Panc1 (cell line): ENCODE results near the gene TRIM36. TPM values are rescaled to one million over a fixed set of nuclear protein-coding genes. Genes with fewer than 3 reads are reported as not detected.

Experiments
- ATAC-seq: fragments of 200-7000 bp; cut with Tn5 transposase; 2 replicates; pipeline ENCODE4 v1.9.1; 2020; ENCODE audit warnings: mild to moderate bottlenecking, moderate library complexity
- BruUV-seq: library from RNA; stranded (reverse); fragments of 400-500 nt; replicated peaks from 2 replicates; lab custom pipeline; 2021; lab: Mats Ljungman, UMichigan
- CTCF ChIA-PET: fragments of 300-600 bp; sonication (Branson Sonifier 250); formaldehyde crosslinking; loops from one replicate; lab custom pipeline; 2022; ENCODE audit warnings: antibody characterized with exemption; lab: Charles Lee
- POLR2A ChIA-PET: fragments of 300-600 bp; sonication (Branson Sonifier 250); formaldehyde crosslinking; loops from one replicate; lab custom pipeline; 2022; ENCODE audit warnings: antibody characterized with exemption; lab: Charles Lee
- DNase-seq: peaks from one replicate; pipeline ENCODE4 v3.0.0-alpha.2; 2010; ENCODE audit warnings: low read depth, low spot score
- H3K27ac ChIP-seq: 2 replicates; pipeline ENCODE4 v1.5.1; 2011; ENCODE audit warnings: mild to moderate bottlenecking, low read length, inconsistent platforms
- H3K27me3 ChIP-seq: fragments of 200-500 bp; sonication (Bioruptor generic); 2 replicates; pipeline ENCODE4 v1.6.0; 2014; ENCODE audit warnings: low read length, inconsistent platforms; ENCODE audit not compliant: control insufficient read depth, insufficient read depth
- H3K36me3 ChIP-seq: fragments of 200-500 bp; sonication (Bioruptor generic); 2 replicates; pipeline ENCODE4 v1.5.1; 2014; ENCODE audit warnings: inconsistent platforms, mild to moderate bottlenecking, low read length, moderate library complexity; ENCODE audit not compliant: control insufficient read depth, insufficient read depth
- H3K4me1 ChIP-seq: 2 replicates; pipeline ENCODE4 v1.5.1; 2011; ENCODE audit warnings: inconsistent platforms, mild to moderate bottlenecking, low read length, moderate library complexity; ENCODE audit not compliant: control insufficient read depth, insufficient read depth
- H3K4me3 ChIP-seq, 2 experiments: 2 replicates each; pipeline ENCODE4 v1.5.1; 2011 to 2012; ENCODE audit warnings: low read depth in 2 of 2, low read length in 2 of 2, mild to moderate bottlenecking in 2 of 2, inconsistent platforms in 1 of 2, moderate library complexity in 1 of 2
- H3K9me3 ChIP-seq: fragments of 200-500 bp; sonication (Bioruptor generic); 2 replicates; pipeline ENCODE4 v1.5.1; 2014; ENCODE audit warnings: low read depth, mild to moderate bottlenecking, inconsistent platforms, low read length, moderate library complexity; ENCODE audit not compliant: control insufficient read depth, insufficient read depth
- CTCF ChIP-seq: fragments of 450-650 bp; IDR thresholded peaks from 2 replicates; pipeline ENCODE4 v1.5.1; 2017; ENCODE audit warnings: mild to moderate bottlenecking
- POLR2AphosphoS5 ChIP-seq: IDR thresholded peaks from 2 replicates; pipeline ENCODE4 v1.6.1; 2012; ENCODE audit warnings: mild to moderate bottlenecking, low read depth, low read length, moderate library complexity
- SIN3A ChIP-seq: IDR thresholded peaks from 2 replicates; pipeline ENCODE4 v1.6.1; 2012; ENCODE audit warnings: low read depth, mild to moderate bottlenecking, low read length, moderate library complexity, borderline replicate concordance; ENCODE audit not compliant: insufficient read depth
- TCF7L2 ChIP-seq: IDR thresholded peaks from 2 replicates; pipeline ENCODE4 v1.6.1; 2011; ENCODE audit warnings: mild to moderate bottlenecking, low read depth, low read length, inconsistent platforms
- in situ Hi-C: cut with HindIII; loops from 2 replicates; pipeline ENCODE4 v1.10.0; 2016; ENCODE audit warnings: low sequenced_read_pairs, low pct_unique_long_range_greater_than_20kb
- intact Hi-C: fragments of 100-400 bp; cut with micrococcal nuclease; formaldehyde crosslinking; loops from one replicate; pipeline ENCODE4 v1.10.0; 2022; ENCODE audit not compliant: unreplicated experiment
- total RNA-seq: library from RNA; stranded (reverse); gene quantifications from one replicate; pipeline ENCODE4 v1.2.1, GENCODE V29; 2021; ENCODE audit not compliant: unreplicated experiment
- TF ChIP-seq, protein P1 (sequence below), 2 experiments: IDR thresholded peaks; 2 replicates each; pipeline ENCODE4 v1.6.1; 2011 to 2012; ENCODE audit warnings: low read depth in 2 of 2, control low read depth in 1 of 2, low read length in 1 of 2, mild to moderate bottlenecking in 1 of 2, moderate library complexity in 1 of 2; ENCODE audit not compliant: insufficient read depth in 1 of 2

TRIM36 gene
- total RNA-seq, 1 experiment from 2014 or later = 1.6 TPM

GRCh38 chr5:115151208-115151805 is 18.4 kb downstream of the TRIM36 start:
- no peak for DNase-seq
- CTCF ChIA-PET = no interaction called here

GRCh38 chr5:115150512-115150911 is 19.2 kb downstream of the TRIM36 start:
- no peak overlapping the region for H3K27ac ChIP-seq
- POLR2A ChIA-PET = no interaction called here
- no peaks in the 10 kb centered on the region for H3K4me1 ChIP-seq
- ATAC-seq (no peak), DNase-seq (no peak)
- H3K9me3 ChIP-seq = no peaks in the 10 kb centered on the region
- no peaks in the 10 kb centered on the region for H3K36me3 ChIP-seq
- TF ChIP-seq POLR2AphosphoS5 (no peak), TCF7L2 (no peak), SIN3A (no peak), CTCF (no peak)
- TF ChIP-seq, protein P1, sequence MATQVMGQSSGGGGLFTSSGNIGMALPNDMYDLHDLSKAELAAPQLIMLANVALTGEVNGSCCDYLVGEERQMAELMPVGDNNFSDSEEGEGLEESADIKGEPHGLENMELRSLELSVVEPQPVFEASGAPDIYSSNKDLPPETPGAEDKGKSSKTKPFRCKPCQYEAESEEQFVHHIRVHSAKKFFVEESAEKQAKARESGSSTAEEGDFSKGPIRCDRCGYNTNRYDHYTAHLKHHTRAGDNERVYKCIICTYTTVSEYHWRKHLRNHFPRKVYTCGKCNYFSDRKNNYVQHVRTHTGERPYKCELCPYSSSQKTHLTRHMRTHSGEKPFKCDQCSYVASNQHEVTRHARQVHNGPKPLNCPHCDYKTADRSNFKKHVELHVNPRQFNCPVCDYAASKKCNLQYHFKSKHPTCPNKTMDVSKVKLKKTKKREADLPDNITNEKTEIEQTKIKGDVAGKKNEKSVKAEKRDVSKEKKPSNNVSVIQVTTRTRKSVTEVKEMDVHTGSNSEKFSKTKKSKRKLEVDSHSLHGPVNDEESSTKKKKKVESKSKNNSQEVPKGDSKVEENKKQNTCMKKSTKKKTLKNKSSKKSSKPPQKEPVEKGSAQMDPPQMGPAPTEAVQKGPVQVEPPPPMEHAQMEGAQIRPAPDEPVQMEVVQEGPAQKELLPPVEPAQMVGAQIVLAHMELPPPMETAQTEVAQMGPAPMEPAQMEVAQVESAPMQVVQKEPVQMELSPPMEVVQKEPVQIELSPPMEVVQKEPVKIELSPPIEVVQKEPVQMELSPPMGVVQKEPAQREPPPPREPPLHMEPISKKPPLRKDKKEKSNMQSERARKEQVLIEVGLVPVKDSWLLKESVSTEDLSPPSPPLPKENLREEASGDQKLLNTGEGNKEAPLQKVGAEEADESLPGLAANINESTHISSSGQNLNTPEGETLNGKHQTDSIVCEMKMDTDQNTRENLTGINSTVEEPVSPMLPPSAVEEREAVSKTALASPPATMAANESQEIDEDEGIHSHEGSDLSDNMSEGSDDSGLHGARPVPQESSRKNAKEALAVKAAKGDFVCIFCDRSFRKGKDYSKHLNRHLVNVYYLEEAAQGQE (IDR thresholded peaks at IDR 0.05; ENCODE audit: insufficient read depth in 1 of 2, low read depth in 2 of 2, low read length in 1 of 2) = no peak
- H3K4me3 ChIP-seq = no peak overlapping the region
- H3K27me3 ChIP-seq = no peaks in the 10 kb centered on the region
- CTCF ChIA-PET = no interaction called here
- no TSS peak for BruUV-seq
- in situ Hi-C loops = no loop called here
- intact Hi-C loops = no loop called here

More at GRCh38 chr5:115151208-115151805, 18.4 kb downstream of the TRIM36 start:
- POLR2A ChIA-PET = no interaction called here
- Histone ChIP-seq H3K4me3 (no peak overlapping the region), H3K27ac (no peak overlapping the region), H3K27me3 (no peaks in the 10 kb centered on the region), H3K36me3 (no peaks in the 10 kb centered on the region), H3K4me1 (no peaks in the 10 kb centered on the region), H3K9me3 (no peaks in the 10 kb centered on the region)
- in situ Hi-C loops (no loop called here), intact Hi-C loops (no loop called here)
- TF ChIP-seq POLR2AphosphoS5 (no peak), CTCF (no peak), TCF7L2 (no peak), SIN3A (no peak)
- TF ChIP-seq, protein P1 (IDR thresholded peaks at IDR 0.05; ENCODE audit: insufficient read depth in 1 of 2, low read depth in 2 of 2, low read length in 1 of 2) = no peak
- no TSS peak for BruUV-seq
- no peak for ATAC-seq
